MM.1S (cell line): ENCODE measurements around the gene ADGRE2.

Experiments used
- DNase-seq: peaks from one replicate; pipeline ENCODE4 v3.0.0-alpha.2; 2015
- H2AFZ ChIP-seq: fragments of 300-600 bp; sonication (generic); 2 replicates; pipeline ENCODE4 v1.6.0; 2016; ENCODE audit warnings: antibody characterized with exemption, low read length
- H3F3A ChIP-seq: fragments of 300-600 bp; sonication (generic); 2 replicates; pipeline ENCODE4 v1.6.1; 2016; ENCODE audit warnings: mild to moderate bottlenecking, antibody characterized with exemption, low read length, moderate library complexity, mixed read lengths; ENCODE audit not compliant: insufficient read depth
- H3K27ac ChIP-seq: fragments of 300-600 bp; sonication (generic); 2 replicates; pipeline ENCODE4 v1.5.1; 2016; ENCODE audit warnings: mild to moderate bottlenecking, low read length
- H3K27me3 ChIP-seq: fragments of 300-600 bp; sonication (generic); replicated peaks from 2 replicates; pipeline ENCODE4 v1.6.0; 2016; ENCODE audit warnings: low read length; ENCODE audit not compliant: insufficient read depth
- H3K36me3 ChIP-seq: fragments of 300-600 bp; sonication (generic); replicated peaks from 2 replicates; pipeline ENCODE4 v1.6.1; 2016; ENCODE audit warnings: mild to moderate bottlenecking, low read length, mixed read lengths; ENCODE audit not compliant: insufficient read depth
- H3K4me1 ChIP-seq: fragments of 300-600 bp; sonication (generic); 2 replicates; pipeline ENCODE4 v1.6.1; 2016; ENCODE audit warnings: low read length, mixed read lengths
- H3K4me2 ChIP-seq: fragments of 300-600 bp; sonication (generic); 2 replicates; pipeline ENCODE4 v1.6.0; 2016; ENCODE audit warnings: low read depth, low read length
- H3K4me3 ChIP-seq: fragments of 300-600 bp; sonication (generic); 2 replicates; pipeline ENCODE4 v1.5.1; 2016; ENCODE audit warnings: low read length, mixed read lengths
- H3K79me2 ChIP-seq: fragments of 300-600 bp; sonication (generic); 2 replicates; pipeline ENCODE4 v1.6.1; 2016; ENCODE audit warnings: mixed run types, low read length, mixed read lengths
- H3K9ac ChIP-seq: fragments of 300-600 bp; sonication (generic); 2 replicates; pipeline ENCODE4 v1.6.1; 2016; ENCODE audit warnings: low read length, mixed read lengths
- H3K9me2 ChIP-seq: fragments of 300-600 bp; sonication (generic); replicated peaks from 2 replicates; pipeline ENCODE4 v1.6.1; 2016; ENCODE audit warnings: mild to moderate bottlenecking, low read length, mixed read lengths; ENCODE audit not compliant: insufficient read depth
- H3K9me3 ChIP-seq: fragments of 300-600 bp; sonication (generic); replicated peaks from 2 replicates; pipeline ENCODE4 v1.6.1; 2016; ENCODE audit warnings: mild to moderate bottlenecking, low read length, mixed read lengths; ENCODE audit not compliant: insufficient read depth
- H4K20me1 ChIP-seq: fragments of 300-600 bp; sonication (generic); 2 replicates; pipeline ENCODE4 v1.6.1; 2016; ENCODE audit warnings: mild to moderate bottlenecking, low read length, moderate library complexity, mixed read lengths; ENCODE audit not compliant: insufficient read depth
- EZH2 ChIP-seq: fragments of 300-600 bp; sonication (generic); optimal IDR thresholded peaks from 2 replicates; pipeline ENCODE3; 2017; ENCODE audit warnings: low read depth, mild to moderate bottlenecking, antibody characterized with exemption, low read length, mixed read lengths
- EZH2phosphoT487 ChIP-seq: fragments of 300-600 bp; sonication (generic); IDR thresholded peaks from 2 replicates; pipeline ENCODE4 v1.6.1; 2018; ENCODE audit warnings: antibody characterized with exemption, low read length
- TF ChIP-seq, protein P1 (sequence below): fragments of 300-600 bp; sonication (generic); IDR thresholded peaks from 2 replicates; pipeline ENCODE4 v1.5.1; 2016; ENCODE audit warnings: antibody characterized with exemption, low read length, mixed read lengths

The ADGRE2 gene

DNA sequence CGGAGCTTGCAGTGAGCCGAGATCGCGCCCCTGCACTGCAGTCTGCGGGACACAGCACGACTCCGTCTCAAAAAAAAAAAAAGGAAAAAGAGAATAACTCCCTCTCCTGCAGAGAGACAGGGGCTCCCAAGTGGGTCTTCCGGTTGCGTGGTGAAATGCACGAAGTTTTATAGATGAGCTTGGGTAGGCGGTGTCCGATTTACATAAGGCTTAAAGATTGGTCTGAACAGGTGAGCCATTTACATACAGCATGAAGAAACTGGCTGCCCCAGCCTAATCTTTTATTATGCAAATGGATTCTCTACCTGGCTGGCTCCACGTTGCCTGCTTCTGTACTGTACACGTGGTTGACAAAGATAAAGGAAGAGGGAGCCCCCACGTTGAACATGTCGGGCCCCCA lies 19.5 kb downstream of the ADGRE2 start:
- Histone ChIP-seq H3K27me3 (peaks cover 70% of the 10 kb centered on the region), H3K4me3 (no peak overlapping the region), H3K4me1 (no peaks in the 10 kb centered on the region), H3F3A (no peaks in the 10 kb centered on the region), H2AFZ (no peak overlapping the region), H3K36me3 (no peaks in the 10 kb centered on the region), H3K4me2 (no peak overlapping the region), H3K27ac (no peak overlapping the region), H3K9me2 (no peaks in the 10 kb centered on the region), H4K20me1 (no peaks in the 10 kb centered on the region), H3K9me3 (no peaks in the 10 kb centered on the region), H3K79me2 (no peaks in the 10 kb centered on the region), H3K9ac (no peak overlapping the region)
- DNase-seq, result no peak
- no peak for TF ChIP-seq EZH2phosphoT487
- TF ChIP-seq, protein P1, sequence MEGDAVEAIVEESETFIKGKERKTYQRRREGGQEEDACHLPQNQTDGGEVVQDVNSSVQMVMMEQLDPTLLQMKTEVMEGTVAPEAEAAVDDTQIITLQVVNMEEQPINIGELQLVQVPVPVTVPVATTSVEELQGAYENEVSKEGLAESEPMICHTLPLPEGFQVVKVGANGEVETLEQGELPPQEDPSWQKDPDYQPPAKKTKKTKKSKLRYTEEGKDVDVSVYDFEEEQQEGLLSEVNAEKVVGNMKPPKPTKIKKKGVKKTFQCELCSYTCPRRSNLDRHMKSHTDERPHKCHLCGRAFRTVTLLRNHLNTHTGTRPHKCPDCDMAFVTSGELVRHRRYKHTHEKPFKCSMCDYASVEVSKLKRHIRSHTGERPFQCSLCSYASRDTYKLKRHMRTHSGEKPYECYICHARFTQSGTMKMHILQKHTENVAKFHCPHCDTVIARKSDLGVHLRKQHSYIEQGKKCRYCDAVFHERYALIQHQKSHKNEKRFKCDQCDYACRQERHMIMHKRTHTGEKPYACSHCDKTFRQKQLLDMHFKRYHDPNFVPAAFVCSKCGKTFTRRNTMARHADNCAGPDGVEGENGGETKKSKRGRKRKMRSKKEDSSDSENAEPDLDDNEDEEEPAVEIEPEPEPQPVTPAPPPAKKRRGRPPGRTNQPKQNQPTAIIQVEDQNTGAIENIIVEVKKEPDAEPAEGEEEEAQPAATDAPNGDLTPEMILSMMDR, result no peak
- no peak for TF ChIP-seq EZH2

- no peak overlapping the region for H3K27ac ChIP-seq
- no peaks in the 10 kb centered on the region for H3K4me1 ChIP-seq
- no peak overlapping the region for H3K4me2 ChIP-seq
- no peaks in the 10 kb centered on the region for H3K9me2 ChIP-seq
- no peaks in the 10 kb centered on the region for H3K9me3 ChIP-seq
- no peaks in the 10 kb centered on the region for H3F3A ChIP-seq
- no peak overlapping the region for H2AFZ ChIP-seq
- no peaks in the 10 kb centered on the region for H4K20me1 ChIP-seq
- no peak for DNase-seq
- no peak overlapping the region for H3K4me3 ChIP-seq
- no peaks in the 10 kb centered on the region for H3K36me3 ChIP-seq
- no peaks in the 10 kb centered on the region for H3K79me2 ChIP-seq
- H3K27me3 ChIP-seq, result peaks cover 48% of the 10 kb centered on the region
- no peak for TF ChIP-seq EZH2
- no peak for TF ChIP-seq EZH2phosphoT487
- TF ChIP-seq, protein P1, result no peak
- no peak overlapping the region for H3K9ac ChIP-seq
Observed at GRCh38 chr19:14748601-14749000, 29.8 kb downstream of the ADGRE2 start.

DNA sequence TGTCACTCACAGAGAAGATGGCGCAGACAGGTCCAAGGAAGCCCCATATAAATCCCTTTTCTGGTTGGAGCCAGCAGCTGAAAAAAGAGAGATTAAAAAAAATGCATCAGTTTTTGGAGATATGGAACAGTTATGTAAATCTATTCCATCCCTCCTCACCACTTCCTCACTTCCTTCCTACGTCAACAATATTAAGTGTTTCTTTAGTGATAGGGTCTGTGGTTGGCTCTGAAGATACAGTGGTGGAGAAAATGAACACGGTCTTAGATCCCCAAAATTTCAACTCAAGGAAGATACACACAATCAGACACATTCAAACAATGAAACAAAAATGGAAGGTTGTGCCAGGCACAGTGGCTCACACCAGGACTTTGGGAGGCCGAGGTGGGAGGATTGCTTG lies 31.5 kb downstream of the ADGRE2 start:
- no peaks in the 10 kb centered on the region for H3K4me1 ChIP-seq
- no peak overlapping the region for H3K9ac ChIP-seq
- H3K36me3 ChIP-seq, result no peaks in the 10 kb centered on the region
- H3K27ac ChIP-seq, result no peak overlapping the region
- no peak for DNase-seq
- H4K20me1 ChIP-seq, result no peaks in the 10 kb centered on the region
- H3K4me2 ChIP-seq, result no peak overlapping the region
- H3K9me3 ChIP-seq, result no peaks in the 10 kb centered on the region
- no peak overlapping the region for H2AFZ ChIP-seq
- H3K27me3 ChIP-seq, result peaks cover 46% of the 10 kb centered on the region
- no peaks in the 10 kb centered on the region for H3K9me2 ChIP-seq
- no peaks in the 10 kb centered on the region for H3K79me2 ChIP-seq
- no peaks in the 10 kb centered on the region for H3F3A ChIP-seq
- H3K4me3 ChIP-seq, result no peak overlapping the region
- TF ChIP-seq EZH2 (no peak), EZH2phosphoT487 (no peak)
- TF ChIP-seq, protein P1, result no peak
